Smooth muscle cell (in vitro differentiated cells): ENCODE data around the gene STAMBP. TPM values are rescaled to one million over a fixed set of nuclear protein-coding genes. Genes with fewer than 3 reads are reported as not detected.

ENCODE experiments used
- DNase-seq: peaks from one replicate; lab custom pipeline; 2025; ENCODE audit not compliant: unreplicated experiment; lab: John Stamatoyannopoulos, UW
- H2AFZ ChIP-seq: fragments of 200-600 bp; sonication (generic); 2 replicates; pipeline ENCODE4 v1.6.0; 2016; ENCODE audit warnings: antibody characterized with exemption, low read depth, mild to moderate bottlenecking
- H3F3A ChIP-seq: fragments of 200-600 bp; sonication (generic); 2 replicates; pipeline ENCODE4 v1.6.0; 2017; ENCODE audit warnings: antibody characterized with exemption, low read depth
- H3K27ac ChIP-seq: fragments of 200-600 bp; sonication (generic); 2 replicates; pipeline ENCODE4 v1.5.1; 2016; ENCODE audit warnings: low read depth, mild to moderate bottlenecking
- H3K27me3 ChIP-seq: fragments of 200-600 bp; sonication (generic); 2 replicates; pipeline ENCODE4 v1.6.1; 2016; ENCODE audit warnings: low read depth, mild to moderate bottlenecking
- H3K36me3 ChIP-seq: fragments of 200-600 bp; sonication (generic); 2 replicates; pipeline ENCODE4 v1.5.1; 2016; ENCODE audit warnings: low read depth
- H3K4me1 ChIP-seq: fragments of 200-600 bp; sonication (generic); 2 replicates; pipeline ENCODE4 v1.5.1; 2016; ENCODE audit warnings: low read depth
- H3K4me2 ChIP-seq: fragments of 200-600 bp; sonication (generic); 2 replicates; pipeline ENCODE4 v1.6.0; 2016; ENCODE audit warnings: mild to moderate bottlenecking
- H3K4me3 ChIP-seq: fragments of 200-600 bp; sonication (generic); 2 replicates; pipeline ENCODE4 v1.5.1; 2016; ENCODE audit warnings: mild to moderate bottlenecking
- H3K79me2 ChIP-seq: fragments of 200-600 bp; sonication (generic); 2 replicates; pipeline ENCODE4 v1.6.0; 2016; ENCODE audit warnings: low read depth, mild to moderate bottlenecking
- H3K9ac ChIP-seq: fragments of 200-600 bp; sonication (generic); 2 replicates; pipeline ENCODE4 v1.6.0; 2016; ENCODE audit warnings: low read depth
- H3K9me3 ChIP-seq: fragments of 200-600 bp; sonication (generic); replicated peaks from 2 replicates; pipeline ENCODE4 v1.5.1; 2016; ENCODE audit warnings: low read depth
- H4K20me1 ChIP-seq: fragments of 200-600 bp; sonication (generic); 2 replicates; pipeline ENCODE4 v1.6.0; 2016; ENCODE audit warnings: low read depth
- CTCF ChIP-seq: fragments of 200-600 bp; sonication (generic); IDR thresholded peaks from 2 replicates; pipeline ENCODE4 v1.5.1; 2017; ENCODE audit warnings: borderline replicate concordance, mild to moderate bottlenecking, antibody characterized with exemption; ENCODE audit not compliant: insufficient read depth, poor library complexity, severe bottlenecking
- WGBS: methylation state at CpG from one replicate; pipeline ENCODE4 v1.1.7; 2016; ENCODE audit warnings: low lambda C conversion rate; 5-methylcytosine and 5-hydroxymethylcytosine counted together
- polyA plus RNA-seq: library from polyadenylated mRNA; unstranded; fragments of >200 nt; fragmentation: Nextera tagmentation; extraction: Ambion mirVana; gene quantifications from 2 replicates; pipeline ENCODE4 v1.2.1, GENCODE V29; 2016
- total RNA-seq: library from RNA; depleted of rRNA; stranded (reverse); fragments of >200 nt; gene quantifications from 2 replicates; pipeline ENCODE4 v1.2.3, GENCODE V29; 2014

The STAMBP gene
- total and polyA plus RNA-seq, 2 experiments from 2014 or later, result 48.5 to 61.1 TPM

- H2AFZ ChIP-seq, result no peak overlapping the region
- H3K4me2 ChIP-seq, result no peak overlapping the region
- no peaks in the 10 kb centered on the region for H3K79me2 ChIP-seq
- no peak overlapping the region for H3K27ac ChIP-seq
- 67% methylated on average over 2 of the region's 2 CpGs for WGBS
- H4K20me1 ChIP-seq, result no peaks in the 10 kb centered on the region
- no peaks in the 10 kb centered on the region for H3K9me3 ChIP-seq
- no peak for DNase-seq
- H3K4me3 ChIP-seq, result no peak overlapping the region
- no peaks in the 10 kb centered on the region for H3F3A ChIP-seq
- no peak overlapping the region for H3K9ac ChIP-seq
- H3K4me1 ChIP-seq, result no peaks in the 10 kb centered on the region
- no peak for TF ChIP-seq CTCF
- no peaks in the 10 kb centered on the region for H3K36me3 ChIP-seq
- peaks cover 15% of the 10 kb centered on the region for H3K27me3 ChIP-seq
Observed at GRCh38 chr2:73821669-73822068, 7.1 kb upstream of the STAMBP start.

- WGBS, result 63% methylated on average over 1 of the region's 1 CpG
- no peak overlapping the region for H3K4me2 ChIP-seq
- H3K9me3 ChIP-seq, result no peaks in the 10 kb centered on the region
- no peaks in the 10 kb centered on the region for H3K4me1 ChIP-seq
- peaks cover 15% of the 10 kb centered on the region for H3K27me3 ChIP-seq
- no peaks in the 10 kb centered on the region for H3K79me2 ChIP-seq
- H3K9ac ChIP-seq, result no peak overlapping the region
- DNase-seq, result no peak
- no peaks in the 10 kb centered on the region for H4K20me1 ChIP-seq
- H3K4me3 ChIP-seq, result no peak overlapping the region
- no peak for TF ChIP-seq CTCF
- no peak overlapping the region for H2AFZ ChIP-seq
- no peaks in the 10 kb centered on the region for H3F3A ChIP-seq
- H3K27ac ChIP-seq, result no peak overlapping the region
- H3K36me3 ChIP-seq, result no peaks in the 10 kb centered on the region
Observed at GRCh38 chr2:73822276-73822675, 6.5 kb upstream of the STAMBP start.

GRCh38 chr2:73822991-73823390 lies 5.8 kb upstream of the STAMBP start:
- Histone ChIP-seq H3K4me3 (no peak overlapping the region), H3K27ac (no peak overlapping the region), H3K9me3 (no peaks in the 10 kb centered on the region), H3K79me2 (no peaks in the 10 kb centered on the region), H3K4me1 (no peaks in the 10 kb centered on the region), H3K27me3 (peaks cover 15% of the 10 kb centered on the region), H3K36me3 (no peaks in the 10 kb centered on the region), H2AFZ (no peak overlapping the region), H3K9ac (no peak overlapping the region), H4K20me1 (no peaks in the 10 kb centered on the region), H3F3A (no peaks in the 10 kb centered on the region), H3K4me2 (no peak overlapping the region)
- no peak for DNase-seq
- WGBS, result 72% methylated on average over 2 of the region's 2 CpGs
- TF ChIP-seq CTCF, result no peak

GRCh38 chr2:73823416-73823815 lies 5.3 kb upstream of the STAMBP start:
- H3K36me3 ChIP-seq, result no peaks in the 10 kb centered on the region
- no peak overlapping the region for H3K27ac ChIP-seq
- H2AFZ ChIP-seq, result no peak overlapping the region
- H3K4me2 ChIP-seq, result no peak overlapping the region
- DNase-seq, result no peak
- H3K79me2 ChIP-seq, result no peaks in the 10 kb centered on the region
- no peak overlapping the region for H3K9ac ChIP-seq
- H3K4me1 ChIP-seq, result peaks cover 1% of the 10 kb centered on the region
- H3K27me3 ChIP-seq, result peaks cover 15% of the 10 kb centered on the region
- no peaks in the 10 kb centered on the region for H4K20me1 ChIP-seq
- no peak for TF ChIP-seq CTCF
- H3K9me3 ChIP-seq, result no peaks in the 10 kb centered on the region
- no peaks in the 10 kb centered on the region for H3F3A ChIP-seq
- 37% methylated on average over 2 of the region's 2 CpGs for WGBS
- no peak overlapping the region for H3K4me3 ChIP-seq
